ENCODE results near the gene LRRC32. TPM values are rescaled to one million over a fixed set of nuclear protein-coding genes. Genes with fewer than 3 reads are reported as not detected.

Gene LRRC32
- total RNA-seq, 4 donors from 2014 or later = 22.7 to 37.6 (median 31.1) TPM

DNA sequence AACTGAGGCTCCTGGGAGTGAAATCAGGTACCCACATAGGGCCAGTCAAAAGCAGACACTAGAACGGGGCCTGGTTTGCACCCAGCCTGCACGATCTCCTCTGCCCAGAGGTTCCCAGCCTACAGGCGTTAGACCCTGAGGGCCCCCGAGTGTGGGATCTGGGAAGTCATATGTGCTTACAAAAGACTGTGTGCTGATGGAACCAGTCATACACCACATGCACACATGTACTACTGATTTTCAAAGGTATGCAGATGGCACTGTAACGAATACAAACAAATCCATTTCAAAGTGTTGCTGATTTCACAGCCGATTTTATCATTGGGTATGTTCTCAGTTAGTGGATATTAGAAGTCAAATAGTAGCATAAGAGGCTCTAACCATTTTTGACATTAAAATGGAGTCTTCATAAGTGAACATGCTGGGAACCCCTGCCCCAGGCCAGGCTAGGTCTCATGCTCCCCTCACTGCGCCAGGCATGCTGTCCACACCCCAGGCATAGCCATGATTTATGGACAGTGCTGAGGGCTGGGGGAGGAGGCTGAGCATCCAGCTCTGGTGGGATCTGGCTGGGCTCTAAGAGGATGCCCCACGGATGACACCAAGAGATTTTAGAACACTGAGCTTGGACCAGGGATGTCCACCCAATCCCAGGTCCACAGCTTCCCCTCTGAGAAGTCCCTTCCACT lies 38.6 kb upstream of the LRRC32 start:
- Histone ChIP-seq H3K27ac (no peak overlapping the region), H3K36me3 (no peaks in the 10 kb centered on the region), H3K4me3 (no peak overlapping the region), H3K9me3 (peaks cover 0 to 10% (median 0%) of the 10 kb centered on the region in 3 donors), H3K4me1 (no peaks in the 10 kb centered on the region), H3K27me3 (peaks cover 4% of the 10 kb centered on the region)
- TF ChIP-seq POLR2A (IDR thresholded peaks at IDR 0.05) (no peak), POLR2AphosphoS5 (IDR thresholded peaks at IDR 0.05) (no peak), EP300 (IDR thresholded peaks at IDR 0.05) (no peak), CTCF (IDR thresholded peaks at IDR 0.05) (no peak)
- no peak for ATAC-seq
- 64 to 76% methylated on average over 4 to 7 of the region's 8 CpGs for WGBS, 2 donors (ENCODE audit: low coverage in 1 of 2)

GRCh38 chr11:76707293-76707825 lies 36.8 kb upstream of the LRRC32 start:
- H3K36me3 ChIP-seq = no peaks in the 10 kb centered on the region
- H3K27me3 ChIP-seq = no peaks in the 10 kb centered on the region
- TF ChIP-seq CTCF (IDR thresholded peaks at IDR 0.05) = no peak
- TF ChIP-seq POLR2AphosphoS5 (IDR thresholded peaks at IDR 0.05) = no peak
- no peak for TF ChIP-seq EP300 (IDR thresholded peaks at IDR 0.05)
- TF ChIP-seq POLR2A (IDR thresholded peaks at IDR 0.05) = no peak
- ATAC-seq = no peak
- 83 to 100% methylated on average over 1 to 8 of the region's 13 CpGs for WGBS, 2 donors (ENCODE audit: low coverage in 1 of 2)
- H3K4me1 ChIP-seq = no peaks in the 10 kb centered on the region
- no peak overlapping the region for H3K4me3 ChIP-seq
- peaks cover 0 to 10% (median 0%) of the 10 kb centered on the region in 3 donors for H3K9me3 ChIP-seq
- no peak overlapping the region for H3K27ac ChIP-seq

GRCh38 chr11:76706667-76707066 lies 36.1 kb upstream of the LRRC32 start:
- no peak for ATAC-seq
- Histone ChIP-seq H3K9me3 (peaks cover 0 to 10% (median 0%) of the 10 kb centered on the region in 3 donors), H3K4me1 (no peaks in the 10 kb centered on the region), H3K27me3 (no peaks in the 10 kb centered on the region), H3K27ac (no peak overlapping the region), H3K36me3 (no peaks in the 10 kb centered on the region), H3K4me3 (no peak overlapping the region)
- TF ChIP-seq CTCF (IDR thresholded peaks at IDR 0.05) (no peak), POLR2AphosphoS5 (IDR thresholded peaks at IDR 0.05) (no peak), POLR2A (IDR thresholded peaks at IDR 0.05) (no peak), EP300 (IDR thresholded peaks at IDR 0.05) (no peak)
- 91 to 100% methylated on average over 1 to 4 of the region's 5 CpGs for WGBS, 2 donors (ENCODE audit: low coverage in 1 of 2)

DNA sequence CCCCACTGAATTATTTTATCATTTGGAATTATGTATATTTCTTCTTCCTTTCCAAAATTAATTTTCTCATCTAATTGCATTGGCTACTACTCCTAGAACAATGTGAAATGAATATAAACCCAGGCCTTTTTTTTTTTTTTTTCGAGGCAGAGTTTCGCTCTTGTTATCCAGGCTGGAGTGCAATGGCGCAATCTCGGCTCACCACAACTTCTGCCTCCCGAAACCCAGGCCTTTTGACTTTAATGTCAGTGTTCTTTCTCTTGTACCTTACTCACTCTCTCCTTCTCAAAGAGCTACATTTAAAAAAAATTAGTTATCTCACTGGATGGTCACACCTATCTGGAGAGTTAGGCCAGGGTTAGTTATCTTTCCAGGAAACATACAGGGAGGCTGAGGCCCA lies 35.3 kb upstream of the LRRC32 start:
- Histone ChIP-seq H3K4me3 (no peak overlapping the region), H3K4me1 (no peaks in the 10 kb centered on the region), H3K36me3 (no peaks in the 10 kb centered on the region), H3K27ac (no peak overlapping the region), H3K27me3 (no peaks in the 10 kb centered on the region), H3K9me3 (peaks cover 0 to 10% (median 0%) of the 10 kb centered on the region in 3 donors)
- ATAC-seq = no peak
- TF ChIP-seq POLR2AphosphoS5 (IDR thresholded peaks at IDR 0.05) (no peak), EP300 (IDR thresholded peaks at IDR 0.05) (no peak), POLR2A (IDR thresholded peaks at IDR 0.05) (no peak)
- 75 to 80% methylated on average over 1 to 5 of the region's 5 CpGs for WGBS, 2 donors (ENCODE audit: low coverage in 1 of 2)

DNA sequence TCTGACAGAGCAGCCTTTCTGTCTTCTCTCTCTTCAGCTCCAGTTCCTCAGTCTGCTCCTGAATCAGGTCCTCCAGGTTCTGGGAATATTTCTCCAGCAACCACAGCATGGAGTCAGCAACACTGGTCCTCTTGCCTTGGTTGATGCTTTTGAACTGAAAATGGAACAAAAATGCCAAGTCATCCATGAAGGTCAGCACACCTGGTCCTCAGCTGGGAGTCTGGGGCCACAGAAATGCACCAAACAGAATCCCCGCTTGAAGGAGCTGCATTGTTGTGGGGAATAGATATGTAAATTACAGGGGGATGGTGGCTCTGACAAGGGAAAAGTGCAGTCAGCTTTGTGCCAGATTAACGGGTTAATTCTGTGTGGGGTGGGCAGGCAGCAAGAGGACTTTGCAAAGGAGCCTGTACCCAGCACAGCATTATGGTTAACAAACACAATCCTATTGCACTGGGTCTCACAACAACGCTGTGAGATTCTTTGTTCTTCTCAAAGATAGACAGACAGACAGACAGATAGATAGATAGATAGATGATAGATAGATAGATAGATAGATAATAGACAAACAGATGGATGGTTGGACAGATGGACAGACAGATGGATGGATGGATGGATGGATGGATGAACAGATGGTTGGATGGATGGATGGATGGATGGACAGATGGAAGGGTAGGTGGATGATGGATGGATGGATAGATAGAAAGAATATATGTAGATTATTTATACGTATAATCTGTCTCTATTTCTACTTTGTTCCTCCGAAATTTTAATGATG lies 33.8 kb upstream of the LRRC32 start:
- ATAC-seq = no peak
- no peak overlapping the region for H3K27ac ChIP-seq
- peaks cover 0 to 10% (median 0%) of the 10 kb centered on the region in 3 donors for H3K9me3 ChIP-seq
- WGBS, 2 donors (ENCODE audit: low coverage in 1 of 2) = 61 to 79% methylated on average over 2 to 4 of the region's 5 CpGs
- H3K4me3 ChIP-seq = no peak overlapping the region
- no peaks in the 10 kb centered on the region for H3K36me3 ChIP-seq
- no peaks in the 10 kb centered on the region for H3K27me3 ChIP-seq
- H3K4me1 ChIP-seq = no peaks in the 10 kb centered on the region
- TF ChIP-seq POLR2AphosphoS5 (IDR thresholded peaks at IDR 0.05) = no peak
